Stimulated activated CD4-positive, alpha-beta T cell treated with anti-CD3 and anti-CD28 coated beads, Interleukin-4, amount 100 ng/mL, for 4 hours (primary cell): ENCODE results near the gene RUNX3.
A peak's percentile ranks its signal among the peaks of the same experiment; 100 is the strongest.
"Not testable (repeated sequence)": the region's sequence is repeated elsewhere in the genome, so short reads cannot be mapped to it uniquely, and the experiment has no call there.

Experiments
- DNase-seq, 2 experiments: peaks; one replicate each; pipeline ENCODE4 v3.0.0-alpha.2; 2020

Gene RUNX3

GRCh38 chr1:24911651-24912155, 18.4 kb downstream of the RUNX3 start:
- DNase-seq: no peak

- peak in 1 of 2 experiments; percentile 61 for DNase-seq
Observed at GRCh38 chr1:24910751-24911650, 19.1 kb downstream of the RUNX3 start.

GRCh38 chr1:24910210-24910609, 19.9 kb downstream of the RUNX3 start:
- DNase-seq: no peak

GRCh38 chr1:24909388-24909898, 20.6 kb downstream of the RUNX3 start:
- no peak for DNase-seq

- no peak for DNase-seq
Observed at GRCh38 chr1:24908591-24909259, 21.4 kb downstream of the RUNX3 start.

- DNase-seq: not testable (repeated sequence)
Observed at GRCh38 chr1:24907587-24908294, 22.3 kb downstream of the RUNX3 start.

- DNase-seq: no peak
Observed at GRCh38 chr1:24906760-24907490, 23.2 kb downstream of the RUNX3 start.

- DNase-seq: no peak
Observed at GRCh38 chr1:24905979-24906720, 23.9 kb downstream of the RUNX3 start.

GRCh38 chr1:24905355-24905978, 24.6 kb downstream of the RUNX3 start:
- no peak for DNase-seq

- no peak for DNase-seq
Observed at GRCh38 chr1:24904731-24905354, 25.2 kb downstream of the RUNX3 start.

- no peak for DNase-seq
Observed at GRCh38 chr1:24903955-24904730, 25.9 kb downstream of the RUNX3 start.

- no peak for DNase-seq
Observed at GRCh38 chr1:24903560-24903954, 26.5 kb downstream of the RUNX3 start.

GRCh38 chr1:24903011-24903461, 27.0 kb downstream of the RUNX3 start:
- no peak for DNase-seq

- DNase-seq: no peak
Observed at GRCh38 chr1:24902471-24902891, 27.6 kb downstream of the RUNX3 start.

GRCh38 chr1:24901791-24902470, 28.1 kb downstream of the RUNX3 start:
- no peak for DNase-seq

- no peak for DNase-seq
Observed at GRCh38 chr1:24900985-24901781, 28.9 kb downstream of the RUNX3 start.

- no peak for DNase-seq
Observed at GRCh38 chr1:24900486-24900849, 29.6 kb downstream of the RUNX3 start.
